Stimulated activated CD4-positive, alpha-beta T cell treated with anti-CD3 and anti-CD28 coated beads, Interleukin-1b, Interleukin-23, amount 100 ng/mL, for 48 hours (primary cell): ENCODE measurements around the gene ADGRG3.
A peak's percentile ranks its signal among the peaks of the same experiment; 100 is the strongest.

ENCODE experiments used
- DNase-seq: peaks from one replicate; pipeline ENCODE4 v3.0.0-alpha.2; 2020

Gene ADGRG3

DNA sequence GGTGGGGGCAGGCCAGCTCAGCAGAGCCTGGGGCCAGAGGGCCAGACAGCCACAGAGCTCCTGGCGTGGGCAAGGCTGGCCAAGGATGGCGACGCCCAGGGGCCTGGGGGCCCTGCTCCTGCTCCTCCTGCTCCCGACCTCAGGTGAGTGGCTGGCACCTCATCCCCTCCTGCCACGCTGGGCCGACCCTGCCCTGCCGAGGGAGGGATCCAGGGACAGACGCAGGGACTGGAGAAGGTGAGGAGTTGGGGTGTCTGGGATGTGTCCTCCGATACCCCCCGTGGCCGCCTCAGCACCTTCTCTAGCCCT, at the start of gene ADGRG3:
Gene ADGRG3, plus strand, starts transcription at position 44 of the 309 bp plus-strand sequence. Its CDS starts 42 bp downstream, at position 86.
- DNase-seq: no peak

DNA sequence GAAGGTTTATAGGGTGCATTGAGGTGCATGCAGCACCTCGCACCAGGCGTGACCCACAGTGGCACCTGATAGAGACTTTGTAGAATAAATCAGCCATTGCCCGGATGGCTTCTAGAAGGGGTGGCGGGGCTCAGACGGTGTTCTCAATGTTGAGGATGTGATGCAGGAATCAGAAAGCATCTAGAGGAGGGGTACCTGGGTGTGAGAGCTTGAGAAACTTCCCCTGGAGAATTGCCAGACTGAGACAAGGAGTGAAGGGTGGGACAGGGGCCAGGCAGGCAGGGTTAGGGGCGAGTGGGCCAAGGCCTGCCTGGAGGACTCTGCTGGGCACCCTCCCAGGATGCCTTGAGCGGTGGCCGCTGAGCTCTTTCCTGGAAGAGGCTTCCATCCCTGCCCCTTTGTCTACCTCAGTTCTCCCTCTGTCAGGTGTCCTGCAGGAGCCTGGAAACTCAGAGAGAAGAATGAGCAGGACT, 48.9 kb upstream of the ADGRG3 start:
- DNase-seq: no peak

- no peak for DNase-seq
These were observed 48.3 kb upstream of the ADGRG3 start for GRCh38 chr16:57619606-57620334.

GRCh38 chr16:57620335-57621231, 47.5 kb upstream of the ADGRG3 start:
- DNase-seq: no peak

DNA sequence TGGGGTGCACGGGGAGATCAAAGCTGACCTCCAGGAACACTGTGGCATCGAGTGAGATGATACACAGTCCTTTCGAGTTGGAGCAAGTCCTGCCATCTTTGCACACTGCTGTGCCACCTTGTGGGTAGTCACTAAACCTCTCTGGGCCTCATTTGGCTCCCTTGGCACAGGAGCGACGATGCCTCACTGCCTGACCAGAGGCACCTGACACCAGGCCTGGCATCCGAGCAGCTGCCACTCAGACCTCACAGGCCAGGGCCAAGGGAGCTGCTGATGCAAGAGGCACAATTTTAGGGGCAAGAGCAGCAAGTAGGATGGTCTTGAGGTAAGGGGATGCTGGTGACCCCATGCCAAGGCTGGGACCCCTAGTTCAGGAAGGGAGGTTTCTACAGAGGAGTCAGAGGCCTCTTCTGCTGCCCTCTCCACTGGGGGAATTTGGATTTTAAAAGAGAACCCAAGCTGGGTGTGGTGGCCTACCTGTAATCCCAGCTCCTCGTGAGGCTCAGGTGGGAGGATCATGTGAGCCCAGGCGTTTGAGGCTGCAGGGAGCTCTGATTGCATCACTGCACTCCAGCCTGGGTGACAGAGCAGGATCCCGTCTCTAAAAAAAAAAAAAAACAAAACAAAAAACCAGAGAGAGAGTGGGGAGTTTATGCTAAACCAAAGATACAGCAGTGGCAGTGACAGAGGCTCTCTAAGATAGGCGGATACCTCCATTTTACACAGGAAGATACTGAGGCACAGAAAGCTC, 46.4 kb upstream of the ADGRG3 start:
- no peak for DNase-seq

GRCh38 chr16:57622361-57623250, 45.5 kb upstream of the ADGRG3 start:
- DNase-seq: no peak

DNA sequence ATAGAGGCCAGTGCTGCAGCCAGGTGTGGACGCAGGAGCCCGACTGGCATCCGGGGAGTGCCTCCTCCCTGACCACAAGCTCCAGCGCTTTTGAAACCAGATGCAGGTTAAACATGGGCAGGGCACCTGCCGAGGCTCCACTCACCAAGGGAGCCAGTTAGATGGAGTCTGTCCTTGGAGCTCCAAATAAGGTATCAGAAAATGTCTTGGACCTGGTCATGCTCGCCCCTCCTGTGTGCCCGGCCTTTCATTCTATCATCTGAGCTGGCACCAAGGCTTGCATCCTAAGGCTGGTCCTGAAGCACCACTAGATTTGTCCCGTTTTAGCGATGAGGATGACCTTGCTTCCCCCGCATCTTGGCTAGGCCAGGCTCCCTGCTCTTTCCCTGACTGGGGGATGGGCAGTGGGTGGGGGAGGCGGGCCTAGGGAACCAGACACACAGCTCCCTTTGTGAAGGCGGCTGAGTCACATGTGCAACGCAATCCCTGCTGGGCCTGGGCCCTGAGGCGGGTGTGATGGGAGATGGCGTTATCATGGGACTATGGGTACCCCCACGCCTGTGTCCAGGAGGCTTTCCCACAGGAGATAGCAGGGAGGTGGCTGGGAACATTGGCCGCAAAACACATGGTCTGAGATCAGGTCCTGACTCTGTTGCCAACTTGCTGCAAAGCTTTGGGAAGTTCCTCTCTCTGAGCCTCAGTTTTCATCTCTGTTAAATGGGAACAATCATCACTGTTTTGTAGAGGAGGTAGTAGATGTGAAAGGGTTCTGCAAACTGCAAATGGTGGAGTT, 44.7 kb upstream of the ADGRG3 start:
- DNase-seq: no peak

- no peak for DNase-seq
These were observed 43.9 kb upstream of the ADGRG3 start for GRCh38 chr16:57624044-57624688.

DNA sequence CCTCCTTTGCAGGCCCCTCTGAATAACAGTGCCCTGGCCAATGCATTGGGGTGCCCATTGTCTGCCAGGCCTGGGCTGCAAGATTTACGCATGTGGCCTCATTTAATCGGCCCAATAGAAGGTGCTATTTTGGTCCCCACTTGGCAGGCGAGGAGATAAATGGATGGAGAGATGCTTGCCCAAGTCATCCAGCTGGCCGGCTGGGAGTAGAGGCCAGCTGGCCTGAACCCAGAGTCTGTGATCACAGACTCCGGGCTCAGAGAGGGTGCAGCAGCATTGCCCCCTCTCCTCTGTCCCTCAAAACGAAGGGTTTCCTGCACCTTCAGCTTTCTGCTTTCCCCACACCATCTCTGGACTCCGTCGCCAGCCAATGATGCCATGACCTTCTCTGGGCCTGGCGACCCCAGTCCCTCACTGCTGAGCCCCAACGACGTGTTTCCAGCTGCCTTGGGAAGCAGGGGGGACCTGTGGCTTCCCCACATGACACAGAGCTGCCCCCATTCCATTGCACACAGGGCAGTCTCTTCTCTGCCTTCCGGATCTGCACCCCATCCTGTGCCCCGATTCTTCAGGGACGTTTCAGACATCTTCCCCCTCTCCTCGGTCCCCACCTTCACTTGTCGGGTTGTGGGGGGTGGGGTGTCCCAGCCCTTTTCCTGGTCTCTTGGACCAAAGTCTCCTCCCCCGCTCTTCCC, 43.2 kb upstream of the ADGRG3 start:
- DNase-seq: no peak

GRCh38 chr16:57626420-57627170, 41.5 kb upstream of the ADGRG3 start:
- no peak for DNase-seq

- DNase-seq: no peak
These were observed 40.8 kb upstream of the ADGRG3 start for GRCh38 chr16:57627184-57627871.

DNA sequence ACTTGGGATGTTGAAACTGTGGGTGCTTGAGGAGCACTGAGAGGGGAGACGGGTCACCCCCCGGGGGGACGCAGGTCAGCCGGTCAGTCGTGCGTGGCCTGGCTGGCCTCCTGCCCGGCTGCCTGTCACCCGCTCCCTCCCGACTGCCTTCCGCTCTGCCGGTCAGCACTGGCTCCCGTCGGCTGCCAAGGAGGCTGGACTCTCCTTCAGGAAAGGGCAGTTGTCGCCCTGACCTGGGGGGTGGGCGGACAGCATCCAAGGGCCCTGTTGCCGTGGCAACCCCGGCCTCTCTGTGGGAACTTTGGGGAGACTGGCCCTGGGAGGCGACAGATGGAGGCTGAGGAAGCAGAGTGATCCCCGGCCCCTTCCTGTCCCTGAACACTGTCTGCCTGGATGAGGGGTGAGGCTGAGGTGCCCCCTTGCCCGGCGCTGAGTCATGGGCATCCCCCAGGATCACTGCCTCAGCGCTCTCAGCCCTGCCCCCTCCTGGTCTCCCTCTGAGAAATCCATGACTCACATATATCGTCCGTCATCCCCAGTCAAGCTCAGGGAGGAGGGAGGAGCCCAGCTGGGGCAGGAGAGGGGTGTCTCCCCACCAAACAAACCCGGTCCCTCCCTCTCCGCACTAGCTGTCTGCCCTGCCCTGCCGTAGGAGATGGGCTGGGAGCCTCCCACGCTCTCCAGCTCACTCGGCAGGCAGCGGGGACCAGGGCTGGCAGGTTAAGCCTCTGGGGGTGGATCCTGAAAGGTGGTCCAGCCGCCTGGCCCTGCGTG, 39.9 kb upstream of the ADGRG3 start, which contains the start of gene ADGRG1:
Gene ADGRG1, plus strand, starts transcription at position 623 of the 774 bp plus-strand sequence. CDS start 21,658 bp downstream, outside the sequence.
- peak; percentile 75 for DNase-seq

- no peak for DNase-seq
These were observed 39.3 kb upstream of the ADGRG3 start for GRCh38 chr16:57628783-57629293.

GRCh38 chr16:57629516-57630406, 38.3 kb upstream of the ADGRG3 start:
- DNase-seq: no peak

- DNase-seq: no peak
These were observed 37.7 kb upstream of the ADGRG3 start for GRCh38 chr16:57630407-57630797.
